ENCODE data around the gene KIF1B. TPM values are rescaled to one million over a fixed set of nuclear protein-coding genes. Genes with fewer than 3 reads are reported as not detected.

KIF1B gene
- total RNA-seq, 1 experiment from 2014 or later, result 28.1 TPM

DNA sequence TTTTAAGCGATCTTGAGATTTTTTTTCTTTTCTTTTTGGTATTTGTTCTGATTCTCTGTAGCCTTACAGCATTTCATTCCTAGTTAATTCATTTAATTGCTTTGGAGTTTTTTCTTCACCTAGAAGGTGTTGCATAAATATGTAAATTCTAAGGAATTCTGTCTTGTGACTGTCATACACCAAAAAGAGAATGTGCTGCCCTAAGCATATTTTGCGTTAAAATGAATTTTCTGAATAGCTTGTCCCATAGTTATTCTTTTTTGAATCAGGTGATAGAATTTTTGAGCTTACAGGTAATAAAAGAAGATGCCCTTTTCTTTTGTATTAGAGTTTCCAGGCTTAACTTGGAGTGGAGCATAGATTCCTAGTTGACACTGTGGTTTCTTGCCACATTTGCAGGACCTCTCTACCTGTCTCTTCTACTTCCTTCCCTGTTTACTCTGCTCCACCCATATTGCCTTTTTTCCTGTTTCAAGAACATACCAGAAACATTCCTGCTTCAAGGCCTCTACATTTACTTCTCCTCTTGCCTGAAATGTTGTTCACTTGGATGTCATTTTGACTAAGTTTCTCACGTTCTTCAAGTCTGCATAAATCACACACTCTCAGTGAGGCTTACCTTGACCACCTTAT lies 53.2 kb downstream of the KIF1B start:
- RAD21 ChIA-PET (ENCODE audit: low non-redundant PET in 1 of 2, low total read pairs in 2 of 2, uncharacterized antibody in 2 of 2, unreplicated experiment in 2 of 2), result no interaction called here
- no peak overlapping the region for H3K4me2 ChIP-seq (ENCODE audit: low read length)
- intact Hi-C loops (cut with micrococcal nuclease), result no loop called here

DNA sequence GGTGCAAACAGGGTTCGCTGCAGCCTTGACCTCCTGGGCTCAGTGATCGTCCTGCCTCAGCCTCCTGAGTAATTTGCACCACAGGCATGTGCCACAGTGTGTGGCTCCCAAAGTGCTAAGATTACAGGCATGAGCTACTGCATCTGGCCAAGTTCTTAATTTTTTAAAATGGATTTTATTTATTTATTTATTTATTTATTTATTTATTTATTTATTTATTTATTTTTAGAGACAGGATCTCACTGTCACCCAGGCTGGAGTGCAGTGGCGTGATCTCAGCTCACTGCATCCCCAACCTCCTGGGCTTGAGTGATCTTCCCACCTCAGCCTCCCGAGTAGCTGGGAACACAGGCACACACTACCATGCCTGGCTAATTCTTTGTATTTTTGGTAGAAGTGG lies 54.7 kb downstream of the KIF1B start:
- H3K36me3 ChIP-seq (ENCODE audit: control insufficient read depth in 1 of 2, insufficient read depth in 2 of 2, low read length in 2 of 2), result peaks cover 3 to 7% of the 10 kb centered on the region in 2 experiments; a peak in 2 of 4 replicates
- H3K9ac ChIP-seq (ENCODE audit: low read length), result no peak overlapping the region
- no peaks in the 10 kb centered on the region for H3K27me3 ChIP-seq (ENCODE audit: insufficient read depth, low read length)
- ATAC-seq, result no peak
- intact Hi-C loops (cut with micrococcal nuclease), result no loop called here
- no peak overlapping the region for H3K4me3 ChIP-seq (replicated peaks in 1 of 2; ENCODE audit: low read depth in 1 of 2, low read length in 2 of 2)
- DNase-seq (ENCODE audit: low read depth, low spot score), result no peak
- H3K9me3 ChIP-seq (ENCODE audit: control insufficient read depth in 1 of 2, insufficient read depth in 1 of 2, low read depth in 1 of 2, low read length in 2 of 2), result no peaks in the 10 kb centered on the region
- BruUV-seq (replicated peaks), result no TSS peak
- no peaks in the 10 kb centered on the region for H3K9me2 ChIP-seq (ENCODE audit: insufficient read depth)
- H3K4me2 ChIP-seq (ENCODE audit: low read length), result no peak overlapping the region
- no peak overlapping the region for H3K27ac ChIP-seq (ENCODE audit: low read depth, low read length)
- no peaks in the 10 kb centered on the region for H3K4me1 ChIP-seq (ENCODE audit: control insufficient read depth in 1 of 2, insufficient read depth in 2 of 2, low read length in 2 of 2)
- RAD21 ChIA-PET (ENCODE audit: low non-redundant PET in 1 of 2, low total read pairs in 2 of 2, uncharacterized antibody in 2 of 2, unreplicated experiment in 2 of 2), result no interaction called here
- CTCF ChIA-PET, result no interaction called here
- POLR2A ChIA-PET, result no interaction called here
- H3K79me2 ChIP-seq (ENCODE audit: insufficient read depth, low read length), result no peaks in the 10 kb centered on the region
- H2AFZ ChIP-seq (ENCODE audit: low read depth, low read length, poor library complexity, severe bottlenecking), result no peak overlapping the region
- H4K20me1 ChIP-seq (ENCODE audit: insufficient read depth), result no peaks in the 10 kb centered on the region
- TF ChIP-seq, protein P1, sequence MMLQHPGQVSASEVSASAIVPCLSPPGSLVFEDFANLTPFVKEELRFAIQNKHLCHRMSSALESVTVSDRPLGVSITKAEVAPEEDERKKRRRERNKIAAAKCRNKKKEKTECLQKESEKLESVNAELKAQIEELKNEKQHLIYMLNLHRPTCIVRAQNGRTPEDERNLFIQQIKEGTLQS (IDR thresholded peaks at IDR 0.05), result no peak
- TF ChIP-seq EGR1 (IDR thresholded peaks at IDR 0.05; ENCODE audit: low read depth) (no peak), POLR2AphosphoS5 (IDR thresholded peaks at IDR 0.05; ENCODE audit: low read depth, low read length) (no peak), TCF7L2 (IDR thresholded peaks at IDR 0.05; ENCODE audit: borderline replicate concordance, extremely low read depth, insufficient read depth, insufficient read length) (no peak), SP1 (IDR thresholded peaks at IDR 0.05; ENCODE audit: low read depth) (no peak), FOSL1 (IDR thresholded peaks at IDR 0.05; ENCODE audit: low read depth) (no peak), ZNF274 (IDR thresholded peaks at IDR 0.05; ENCODE audit: low read depth, low read length) (no peak), CEBPB (IDR thresholded peaks at IDR 0.05; ENCODE audit: low read depth) (no peak)
- TF ChIP-seq, protein P2, sequence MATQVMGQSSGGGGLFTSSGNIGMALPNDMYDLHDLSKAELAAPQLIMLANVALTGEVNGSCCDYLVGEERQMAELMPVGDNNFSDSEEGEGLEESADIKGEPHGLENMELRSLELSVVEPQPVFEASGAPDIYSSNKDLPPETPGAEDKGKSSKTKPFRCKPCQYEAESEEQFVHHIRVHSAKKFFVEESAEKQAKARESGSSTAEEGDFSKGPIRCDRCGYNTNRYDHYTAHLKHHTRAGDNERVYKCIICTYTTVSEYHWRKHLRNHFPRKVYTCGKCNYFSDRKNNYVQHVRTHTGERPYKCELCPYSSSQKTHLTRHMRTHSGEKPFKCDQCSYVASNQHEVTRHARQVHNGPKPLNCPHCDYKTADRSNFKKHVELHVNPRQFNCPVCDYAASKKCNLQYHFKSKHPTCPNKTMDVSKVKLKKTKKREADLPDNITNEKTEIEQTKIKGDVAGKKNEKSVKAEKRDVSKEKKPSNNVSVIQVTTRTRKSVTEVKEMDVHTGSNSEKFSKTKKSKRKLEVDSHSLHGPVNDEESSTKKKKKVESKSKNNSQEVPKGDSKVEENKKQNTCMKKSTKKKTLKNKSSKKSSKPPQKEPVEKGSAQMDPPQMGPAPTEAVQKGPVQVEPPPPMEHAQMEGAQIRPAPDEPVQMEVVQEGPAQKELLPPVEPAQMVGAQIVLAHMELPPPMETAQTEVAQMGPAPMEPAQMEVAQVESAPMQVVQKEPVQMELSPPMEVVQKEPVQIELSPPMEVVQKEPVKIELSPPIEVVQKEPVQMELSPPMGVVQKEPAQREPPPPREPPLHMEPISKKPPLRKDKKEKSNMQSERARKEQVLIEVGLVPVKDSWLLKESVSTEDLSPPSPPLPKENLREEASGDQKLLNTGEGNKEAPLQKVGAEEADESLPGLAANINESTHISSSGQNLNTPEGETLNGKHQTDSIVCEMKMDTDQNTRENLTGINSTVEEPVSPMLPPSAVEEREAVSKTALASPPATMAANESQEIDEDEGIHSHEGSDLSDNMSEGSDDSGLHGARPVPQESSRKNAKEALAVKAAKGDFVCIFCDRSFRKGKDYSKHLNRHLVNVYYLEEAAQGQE (IDR thresholded peaks at IDR 0.05; ENCODE audit: low read depth), result no peak

More for the DNA sequence above, 53.2 kb downstream of the KIF1B start:
- Histone ChIP-seq H3K36me3 (ENCODE audit: control insufficient read depth in 1 of 2, insufficient read depth in 2 of 2, low read length in 2 of 2) (peaks cover 3 to 7% of the 10 kb centered on the region in 2 experiments; a peak in 2 of 4 replicates), H3K9ac (ENCODE audit: low read length) (no peak overlapping the region), H3K27ac (ENCODE audit: low read depth, low read length) (no peak overlapping the region), H3K9me2 (ENCODE audit: insufficient read depth) (no peaks in the 10 kb centered on the region; the same call in 1 of the 2 replicates), H3K4me1 (ENCODE audit: control insufficient read depth in 1 of 2, insufficient read depth in 2 of 2, low read length in 2 of 2) (peaks cover 0 to 7% of the 10 kb centered on the region in 2 experiments; a peak in 2 of 4 replicates), H3K79me2 (ENCODE audit: insufficient read depth, low read length) (no peaks in the 10 kb centered on the region), H2AFZ (ENCODE audit: low read depth, low read length, poor library complexity, severe bottlenecking) (no peak overlapping the region), H3K27me3 (ENCODE audit: insufficient read depth, low read length) (no peaks in the 10 kb centered on the region), H3K4me3 (replicated peaks in 1 of 2; ENCODE audit: low read depth in 1 of 2, low read length in 2 of 2) (no peak overlapping the region), H4K20me1 (ENCODE audit: insufficient read depth) (no peaks in the 10 kb centered on the region), H3K9me3 (ENCODE audit: control insufficient read depth in 1 of 2, insufficient read depth in 1 of 2, low read depth in 1 of 2, low read length in 2 of 2) (no peaks in the 10 kb centered on the region)
- CTCF ChIA-PET, result no interaction called here
- no TSS peak for BruUV-seq (replicated peaks)
- ATAC-seq (no peak), DNase-seq (ENCODE audit: low read depth, low spot score) (no peak)
- no peak for TF ChIP-seq EZH2 (IDR thresholded peaks at IDR 0.05)
- TF ChIP-seq, protein P3, sequence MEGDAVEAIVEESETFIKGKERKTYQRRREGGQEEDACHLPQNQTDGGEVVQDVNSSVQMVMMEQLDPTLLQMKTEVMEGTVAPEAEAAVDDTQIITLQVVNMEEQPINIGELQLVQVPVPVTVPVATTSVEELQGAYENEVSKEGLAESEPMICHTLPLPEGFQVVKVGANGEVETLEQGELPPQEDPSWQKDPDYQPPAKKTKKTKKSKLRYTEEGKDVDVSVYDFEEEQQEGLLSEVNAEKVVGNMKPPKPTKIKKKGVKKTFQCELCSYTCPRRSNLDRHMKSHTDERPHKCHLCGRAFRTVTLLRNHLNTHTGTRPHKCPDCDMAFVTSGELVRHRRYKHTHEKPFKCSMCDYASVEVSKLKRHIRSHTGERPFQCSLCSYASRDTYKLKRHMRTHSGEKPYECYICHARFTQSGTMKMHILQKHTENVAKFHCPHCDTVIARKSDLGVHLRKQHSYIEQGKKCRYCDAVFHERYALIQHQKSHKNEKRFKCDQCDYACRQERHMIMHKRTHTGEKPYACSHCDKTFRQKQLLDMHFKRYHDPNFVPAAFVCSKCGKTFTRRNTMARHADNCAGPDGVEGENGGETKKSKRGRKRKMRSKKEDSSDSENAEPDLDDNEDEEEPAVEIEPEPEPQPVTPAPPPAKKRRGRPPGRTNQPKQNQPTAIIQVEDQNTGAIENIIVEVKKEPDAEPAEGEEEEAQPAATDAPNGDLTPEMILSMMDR (IDR thresholded peaks at IDR 0.05 in 2 of 3, conservative IDR thresholded peaks at IDR 0.05 in 1 of 3; ENCODE audit: borderline replicate concordance in 1 of 3, insufficient read depth in 1 of 3, low read depth in 2 of 3, low read length in 2 of 3), result no peak
- TF ChIP-seq YY1 (IDR thresholded peaks at IDR 0.05; ENCODE audit: extremely low read depth, insufficient replicate concordance, low read depth, low read length), result no peak
- no peak for TF ChIP-seq SP1 (IDR thresholded peaks at IDR 0.05; ENCODE audit: low read depth)
- TF ChIP-seq SRF (IDR thresholded peaks at IDR 0.05; ENCODE audit: low read depth), result no peak
- TF ChIP-seq JUND (IDR thresholded peaks at IDR 0.05), result no peak
- TF ChIP-seq POLR2AphosphoS5 (IDR thresholded peaks at IDR 0.05; ENCODE audit: low read depth, low read length), result no peak
- TF ChIP-seq RAD21 (IDR thresholded peaks at IDR 0.05; ENCODE audit: low read depth), result no peak
- no peak for TF ChIP-seq TCF7L2 (IDR thresholded peaks at IDR 0.05; ENCODE audit: borderline replicate concordance, extremely low read depth, insufficient read depth, insufficient read length)
- POLR2A ChIA-PET, result no interaction called here

All from HCT116 (cell line).